Fibroblast of lung (primary cell): Measurements from ENCODE around the gene ADAMTS17. TPM values are rescaled to one million over a fixed set of nuclear protein-coding genes. Genes with fewer than 3 reads are reported as not detected.

Source experiments
- DNase-seq, 2 donors: peaks; one replicate each; pipeline versions ENCODE4 v3.0.0 to v3.0.0-alpha.2; 2010; ENCODE audit warnings: low read depth in 2 of 2
- H2AFZ ChIP-seq: 2 replicates; pipeline ENCODE4 v1.5.1; 2012; ENCODE audit warnings: low read length, control low read depth, inconsistent platforms
- H3K27ac ChIP-seq: 2 replicates; pipeline ENCODE4 v1.5.1; 2011; ENCODE audit warnings: low read length, control low read depth; ENCODE audit not compliant: insufficient read depth
- H3K27me3 ChIP-seq: 2 replicates; pipeline ENCODE4 v1.5.1; 2011; ENCODE audit warnings: mild to moderate bottlenecking, low read length; ENCODE audit not compliant: control insufficient read depth, insufficient read depth
- H3K36me3 ChIP-seq: 2 replicates; pipeline ENCODE4 v1.5.1; 2011; ENCODE audit warnings: low read length; ENCODE audit not compliant: control insufficient read depth, insufficient read depth
- H3K4me1 ChIP-seq: 2 replicates; pipeline ENCODE4 v1.5.1; 2011; ENCODE audit warnings: low read length; ENCODE audit not compliant: control insufficient read depth, insufficient read depth; ENCODE audit errors: extremely low read depth
- H3K4me2 ChIP-seq: 2 replicates; pipeline ENCODE4 v1.5.1; 2011; ENCODE audit warnings: low read length, control low read depth; ENCODE audit not compliant: insufficient read depth; ENCODE audit errors: extremely low read depth
- H3K4me3 ChIP-seq, 4 experiments: fragments of 200-600 bp in 1 of 4; sonication (generic) in 1 of 4; replicated peaks in 1 of 4; 2 replicates each; pipeline ENCODE4 v1.5.1; 2011 to 2016; ENCODE audit warnings: low read length in 4 of 4, low read depth in 3 of 4, mild to moderate bottlenecking in 3 of 4, control low read depth in 2 of 4, inconsistent platforms in 1 of 4, mixed read lengths in 1 of 4; ENCODE audit not compliant: insufficient read depth in 1 of 4; ENCODE audit errors: control extremely low read depth in 1 of 4
- H3K79me2 ChIP-seq: 2 replicates; pipeline ENCODE4 v1.5.1; 2012; ENCODE audit warnings: mild to moderate bottlenecking, low read length, inconsistent platforms; ENCODE audit not compliant: control insufficient read depth, insufficient read depth
- H3K9ac ChIP-seq: 2 replicates; pipeline ENCODE4 v1.5.1; 2011; ENCODE audit warnings: mild to moderate bottlenecking, low read length, control low read depth; ENCODE audit not compliant: insufficient read depth
- H3K9me3 ChIP-seq: 2 replicates; pipeline ENCODE4 v1.5.1; 2012; ENCODE audit warnings: low read depth, low read length; ENCODE audit not compliant: control insufficient read depth, insufficient read depth
- H4K20me1 ChIP-seq: 2 replicates; pipeline ENCODE4 v1.5.1; 2011; ENCODE audit warnings: low read length; ENCODE audit not compliant: control insufficient read depth, insufficient read depth; ENCODE audit errors: extremely low read depth
- CTCF ChIP-seq, 2 donors: IDR thresholded peaks in 1 of 2; conservative IDR thresholded peaks in 1 of 2; 1 replicate in 1 of 2; 2 replicates in 1 of 2; pipeline ENCODE4 v1.5.1; 2011 to 2012; ENCODE audit warnings: low read length in 2 of 2, control low read depth in 1 of 2, inconsistent platforms in 1 of 2, low read depth in 1 of 2, mild to moderate bottlenecking in 1 of 2
- EZH2 ChIP-seq: IDR thresholded peaks from 2 replicates; pipeline ENCODE4 v1.5.1; 2012; ENCODE audit warnings: low read length, control low read depth, mild to moderate bottlenecking; ENCODE audit errors: missing control alignments
- polyA plus RNA-seq, 2 donors: library from polyadenylated mRNA; depleted of rRNA in 1 of 2; stranded (reverse) in 1 of 2; unstranded in 1 of 2; fragments of >200 nt; gene quantifications; 2 replicates each; pipeline ENCODE4 v1.2.1, GENCODE V29; 2011 to 2012; ENCODE audit warnings: missing spikeins in 1 of 2
- total RNA-seq: library from RNA; depleted of rRNA; stranded (reverse); fragments of >200 nt; gene quantifications from 2 replicates; pipeline ENCODE4 v1.2.1, GENCODE V29; 2014

Gene ADAMTS17
- total and polyA plus RNA-seq, 2 donors (not counting 1 experiment from before 2014, with no cell fraction given) = 0.09 to 0.17 TPM

- no peaks in the 10 kb centered on the region for H3K27me3 ChIP-seq
- no peak overlapping the region for H3K27ac ChIP-seq
- H3K4me1 ChIP-seq = no peaks in the 10 kb centered on the region
- TF ChIP-seq EZH2 (no peak), CTCF (conservative IDR thresholded peaks at IDR 0.05 in 1 of 2, IDR thresholded peaks at IDR 0.05 in 1 of 2; ENCODE audit: low read depth in 1 of 2, low read length in 2 of 2) (no peak)
- H3K79me2 ChIP-seq = no peaks in the 10 kb centered on the region
- no peak overlapping the region for H3K4me3 ChIP-seq
- no peaks in the 10 kb centered on the region for H3K36me3 ChIP-seq
- no peak overlapping the region for H3K4me2 ChIP-seq
- H2AFZ ChIP-seq = no peak overlapping the region
- H3K9ac ChIP-seq = no peak overlapping the region
- H3K9me3 ChIP-seq = no peaks in the 10 kb centered on the region
- no peaks in the 10 kb centered on the region for H4K20me1 ChIP-seq
- DNase-seq = no peak
Observed at GRCh38 chr15:100336061-100336460, 5.7 kb downstream of the ADAMTS17 start.

- Histone ChIP-seq H3K4me2 (no peak overlapping the region), H3K27ac (no peak overlapping the region), H3K36me3 (no peaks in the 10 kb centered on the region), H3K9me3 (no peaks in the 10 kb centered on the region), H3K27me3 (no peaks in the 10 kb centered on the region), H3K4me1 (no peaks in the 10 kb centered on the region), H3K4me3 (no peak overlapping the region), H3K79me2 (no peaks in the 10 kb centered on the region), H2AFZ (no peak overlapping the region), H3K9ac (no peak overlapping the region), H4K20me1 (no peaks in the 10 kb centered on the region)
- DNase-seq = no peak
- TF ChIP-seq EZH2 (no peak), CTCF (conservative IDR thresholded peaks at IDR 0.05 in 1 of 2, IDR thresholded peaks at IDR 0.05 in 1 of 2; ENCODE audit: low read depth in 1 of 2, low read length in 2 of 2) (no peak)
Observed at GRCh38 chr15:100335335-100335999, 6.3 kb downstream of the ADAMTS17 start.

- H3K36me3 ChIP-seq = no peaks in the 10 kb centered on the region
- H3K27ac ChIP-seq = no peak overlapping the region
- no peaks in the 10 kb centered on the region for H3K9me3 ChIP-seq
- no peak overlapping the region for H3K4me3 ChIP-seq
- no peaks in the 10 kb centered on the region for H3K27me3 ChIP-seq
- H3K4me1 ChIP-seq = no peaks in the 10 kb centered on the region
- TF ChIP-seq EZH2 (no peak), CTCF (conservative IDR thresholded peaks at IDR 0.05 in 1 of 2, IDR thresholded peaks at IDR 0.05 in 1 of 2; ENCODE audit: low read depth in 1 of 2, low read length in 2 of 2) (no peak)
- no peak overlapping the region for H3K9ac ChIP-seq
- no peaks in the 10 kb centered on the region for H4K20me1 ChIP-seq
- DNase-seq = no peak
- no peaks in the 10 kb centered on the region for H3K79me2 ChIP-seq
- no peak overlapping the region for H3K4me2 ChIP-seq
- no peak overlapping the region for H2AFZ ChIP-seq
Observed at GRCh38 chr15:100334905-100335304, 6.9 kb downstream of the ADAMTS17 start.
